AG09319 (cell line): ENCODE data around the gene OLFML2B.
A peak's percentile ranks its signal among the peaks of the same experiment; 100 is the strongest.

Experiments used
- DNase-seq: peaks from one replicate; pipeline ENCODE4 v3.0.0-alpha.2; 2010; ENCODE audit warnings: low read depth; ENCODE audit errors: extremely low read depth
- CTCF ChIP-seq: IDR thresholded peaks from 2 replicates; pipeline ENCODE4 v1.5.1; 2011; ENCODE audit warnings: low read depth, mild to moderate bottlenecking, inconsistent platforms, low read length, moderate library complexity

The OLFML2B gene

GRCh38 chr1:161950377-161950776 lies 73.3 kb downstream of the OLFML2B start:
- TF ChIP-seq CTCF = no peak
- no peak for DNase-seq

GRCh38 chr1:161949548-161949947 lies 74.1 kb downstream of the OLFML2B start:
- DNase-seq = no peak
- no peak for TF ChIP-seq CTCF

GRCh38 chr1:161948435-161948834 lies 75.2 kb downstream of the OLFML2B start:
- DNase-seq = no peak
- no peak for TF ChIP-seq CTCF

- no peak for TF ChIP-seq CTCF
- peak; percentile 53 for DNase-seq
These were observed 77.3 kb downstream of the OLFML2B start for GRCh38 chr1:161946071-161946987.

GRCh38 chr1:161945306-161946060 lies 78.2 kb downstream of the OLFML2B start:
- DNase-seq = no peak
- no peak for TF ChIP-seq CTCF

GRCh38 chr1:161944381-161944780 lies 79.3 kb downstream of the OLFML2B start:
- no peak for TF ChIP-seq CTCF
- DNase-seq = no peak

- DNase-seq = no peak
These were observed 79.9 kb downstream of the OLFML2B start for GRCh38 chr1:161943737-161944136.

More at GRCh38 chr1:161943737-161944136, 79.9 kb downstream of the OLFML2B start:
- no peak for TF ChIP-seq CTCF
